ENCODE results near the gene NETO1.

Gene NETO1

DNA sequence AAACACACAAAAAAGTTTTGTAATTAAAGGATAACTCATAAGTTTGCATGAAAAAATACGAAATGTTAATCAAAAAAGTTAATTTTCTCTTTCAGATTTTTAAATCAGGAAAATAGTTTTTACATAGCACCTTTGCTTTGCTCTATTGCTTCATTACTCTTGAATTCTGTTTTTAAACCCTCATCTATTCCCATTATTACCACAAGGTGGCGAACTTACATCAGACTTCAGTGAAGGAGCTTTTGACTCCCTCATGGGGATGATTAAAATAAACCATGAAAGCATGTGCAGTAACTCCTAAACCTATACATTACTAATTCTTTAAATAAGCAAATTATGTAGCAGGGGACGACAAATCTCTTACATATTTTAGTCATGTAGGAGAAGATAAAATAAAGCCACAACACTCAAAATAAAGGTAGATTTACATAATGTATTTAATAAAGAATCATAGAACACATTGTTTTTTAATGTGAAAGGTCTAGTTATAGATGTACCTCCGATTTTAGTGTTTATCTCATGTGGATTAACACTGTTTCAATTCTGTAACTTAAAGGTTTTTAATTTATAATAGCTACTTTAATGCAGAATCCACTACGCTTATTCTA is 105.2 kb downstream of the NETO1 start:
- peak; percentile 59 for TF ChIP-seq CTCF (IDR thresholded peaks at IDR 0.05; ENCODE audit: control insufficient read depth, insufficient read depth, low read depth, low read length, missing control alignments)
- no peak overlapping the region for H3K4me3 ChIP-seq (ENCODE audit: control insufficient read depth, low read depth, low read length)
- DNase-seq (ENCODE audit: low read depth) = peak; percentile 45

DNA sequence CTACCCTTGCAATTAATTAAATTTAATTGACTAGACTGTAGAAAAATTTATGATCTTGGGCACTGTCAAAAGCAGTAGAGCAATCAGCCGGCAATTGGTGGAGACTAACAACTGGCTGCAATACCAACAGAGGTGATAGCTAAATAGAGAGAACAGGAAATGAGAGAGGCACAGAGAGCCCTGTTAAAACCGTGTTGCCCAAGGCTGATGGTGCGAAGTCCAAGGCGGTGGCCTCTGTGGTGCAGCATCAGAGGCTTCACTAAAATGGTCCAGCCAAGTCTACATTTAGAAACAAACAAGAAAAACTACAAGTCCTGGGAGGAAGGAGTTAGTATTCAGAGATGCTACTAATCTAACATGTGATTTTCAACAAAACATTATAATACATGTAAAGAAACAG is 115.6 kb downstream of the NETO1 start:
- H3K4me3 ChIP-seq (ENCODE audit: control insufficient read depth, low read depth, low read length) = no peak overlapping the region
- DNase-seq (ENCODE audit: low read depth) = no peak
- TF ChIP-seq CTCF (IDR thresholded peaks at IDR 0.05; ENCODE audit: control insufficient read depth, insufficient read depth, low read depth, low read length, missing control alignments) = no peak

DNA sequence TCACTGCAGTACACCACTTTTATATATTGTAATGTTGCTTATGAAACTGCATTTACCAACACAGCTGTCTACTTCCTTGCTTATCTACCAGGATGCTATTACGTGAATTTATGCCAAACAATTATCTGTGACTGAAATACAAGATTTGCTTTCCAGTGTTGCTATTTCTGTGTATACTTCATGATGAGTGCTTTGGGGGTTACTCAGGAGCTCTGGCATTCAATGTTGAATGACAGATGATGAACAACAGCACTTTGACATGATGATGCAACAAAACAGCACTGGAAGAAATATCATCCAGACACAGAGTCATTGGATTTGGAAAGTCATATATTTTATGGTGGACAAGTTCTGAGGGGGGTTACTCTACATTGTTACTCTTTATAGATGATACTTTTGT is 125.8 kb downstream of the NETO1 start:
- TF ChIP-seq CTCF (IDR thresholded peaks at IDR 0.05; ENCODE audit: control insufficient read depth, insufficient read depth, low read depth, low read length, missing control alignments) = no peak
- H3K4me3 ChIP-seq (ENCODE audit: control insufficient read depth, low read depth, low read length) = no peak overlapping the region
- no peak for DNase-seq (ENCODE audit: low read depth)

- no peak for TF ChIP-seq CTCF (IDR thresholded peaks at IDR 0.05; ENCODE audit: control insufficient read depth, insufficient read depth, low read depth, low read length, missing control alignments)
- DNase-seq (ENCODE audit: low read depth) = no peak
- H3K4me3 ChIP-seq (ENCODE audit: control insufficient read depth, low read depth, low read length) = no peak overlapping the region
Observed at GRCh38 chr18:72738136-72738535, 129.7 kb downstream of the NETO1 start.

DNA sequence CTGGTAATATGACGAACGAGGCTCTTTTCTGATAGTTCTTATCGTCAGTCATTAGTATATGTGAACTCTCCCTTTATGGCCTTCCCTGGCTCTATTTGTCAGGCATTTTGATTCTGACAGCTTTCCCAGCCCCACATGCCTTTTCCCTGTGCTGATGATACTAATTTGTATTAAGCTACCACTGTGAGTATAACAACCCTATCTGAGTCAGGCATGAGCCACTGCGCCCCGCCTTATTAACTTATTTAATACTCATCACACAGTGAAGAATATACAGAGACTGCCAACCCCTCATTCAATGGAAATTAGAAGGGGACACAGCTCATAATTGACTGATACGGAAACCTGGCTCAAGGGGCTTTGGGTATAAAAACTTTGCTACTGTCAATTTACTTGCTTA is 140.0 kb downstream of the NETO1 start:
- no peak overlapping the region for H3K4me3 ChIP-seq (ENCODE audit: control insufficient read depth, low read depth, low read length)
- DNase-seq (ENCODE audit: low read depth) = no peak
- TF ChIP-seq CTCF (IDR thresholded peaks at IDR 0.05; ENCODE audit: control insufficient read depth, insufficient read depth, low read depth, low read length, missing control alignments) = no peak

DNA sequence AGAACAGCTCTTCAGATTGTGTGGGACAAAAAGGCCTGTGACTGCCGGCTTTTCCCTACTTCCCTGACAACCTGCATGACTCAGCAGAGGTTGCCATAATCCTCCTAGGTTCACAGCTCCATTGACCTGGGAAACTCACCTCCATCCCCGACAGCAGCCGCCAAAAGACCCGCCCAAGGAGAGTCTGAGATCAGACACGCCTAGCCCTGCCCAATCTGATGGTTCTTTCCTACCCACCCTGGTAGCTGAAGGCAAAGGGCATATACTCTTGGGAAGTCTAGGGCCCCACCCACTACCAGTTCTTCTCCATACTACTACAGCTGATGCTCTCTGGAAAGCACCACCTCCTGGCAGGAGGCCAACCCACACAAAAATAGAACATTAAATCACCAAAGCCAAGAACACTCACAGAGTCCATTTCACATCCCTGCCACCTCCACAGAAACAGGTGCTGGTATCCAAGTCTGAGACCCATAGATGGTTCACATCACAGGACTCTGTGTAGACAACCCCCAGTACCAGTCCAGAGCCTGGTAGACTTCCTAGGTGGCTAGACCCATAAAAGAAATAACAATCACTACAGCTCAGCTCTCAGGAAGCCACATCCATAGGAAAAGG is 140.6 kb downstream of the NETO1 start:
- H3K4me3 ChIP-seq (ENCODE audit: control insufficient read depth, low read depth, low read length) = no peak overlapping the region
- TF ChIP-seq CTCF (IDR thresholded peaks at IDR 0.05; ENCODE audit: control insufficient read depth, insufficient read depth, low read depth, low read length, missing control alignments) = no peak
- DNase-seq (ENCODE audit: low read depth) = no peak

Measured in AG09309 (cell line).